Measurements from ENCODE around the gene SLC25A47.
"Not testable (repeated sequence)": the region's sequence is repeated elsewhere in the genome, so short reads cannot be mapped to it uniquely, and the experiment has no call there.

DNA sequence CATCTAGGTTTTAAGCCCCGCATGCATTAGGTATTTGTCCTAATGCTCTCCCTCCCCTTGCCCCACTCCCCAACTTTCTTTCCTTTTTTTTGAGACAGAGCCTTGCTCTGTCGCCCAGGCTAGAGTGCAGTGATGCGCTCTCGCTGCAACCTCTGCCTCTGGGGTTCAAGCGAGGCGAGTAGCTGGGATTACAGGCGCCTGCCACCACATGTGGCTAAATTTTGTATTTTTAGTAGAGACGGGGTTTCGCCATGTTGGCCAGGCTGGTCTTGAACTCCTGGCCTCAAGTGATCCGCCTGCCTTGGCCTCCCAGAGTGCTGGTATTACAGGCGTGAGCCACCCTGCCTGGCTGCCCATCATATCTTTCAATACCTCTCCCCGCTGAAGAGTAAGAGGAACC is 19.7 kb downstream of the SLC25A47 start:
- not testable (repeated sequence) for TF ChIP-seq POLR2A (IDR thresholded peaks at IDR 0.05; ENCODE audit: low read depth, low read length); MAFK (IDR thresholded peaks at IDR 0.05; ENCODE audit: low read depth, low read length); RCOR1 (IDR thresholded peaks at IDR 0.05; ENCODE audit: insufficient replicate concordance, low read length); RAD21 (IDR thresholded peaks at IDR 0.05; ENCODE audit: low read length); BHLHE40 (IDR thresholded peaks at IDR 0.05; ENCODE audit: low read depth, low read length); MXI1 (IDR thresholded peaks at IDR 0.05; ENCODE audit: borderline replicate concordance, low read depth, low read length); MAZ (IDR thresholded peaks at IDR 0.05; ENCODE audit: borderline replicate concordance, low read depth, low read length); NFE2L2 (IDR thresholded peaks at IDR 0.05; ENCODE audit: low read depth, low read length); RFX5 (IDR thresholded peaks at IDR 0.05; ENCODE audit: low read depth, low read length); CEBPB (IDR thresholded peaks at IDR 0.05; ENCODE audit: low read depth, low read length); SMC3 (IDR thresholded peaks at IDR 0.05; ENCODE audit: low read depth, low read length)
- TF ChIP-seq, protein P1, sequence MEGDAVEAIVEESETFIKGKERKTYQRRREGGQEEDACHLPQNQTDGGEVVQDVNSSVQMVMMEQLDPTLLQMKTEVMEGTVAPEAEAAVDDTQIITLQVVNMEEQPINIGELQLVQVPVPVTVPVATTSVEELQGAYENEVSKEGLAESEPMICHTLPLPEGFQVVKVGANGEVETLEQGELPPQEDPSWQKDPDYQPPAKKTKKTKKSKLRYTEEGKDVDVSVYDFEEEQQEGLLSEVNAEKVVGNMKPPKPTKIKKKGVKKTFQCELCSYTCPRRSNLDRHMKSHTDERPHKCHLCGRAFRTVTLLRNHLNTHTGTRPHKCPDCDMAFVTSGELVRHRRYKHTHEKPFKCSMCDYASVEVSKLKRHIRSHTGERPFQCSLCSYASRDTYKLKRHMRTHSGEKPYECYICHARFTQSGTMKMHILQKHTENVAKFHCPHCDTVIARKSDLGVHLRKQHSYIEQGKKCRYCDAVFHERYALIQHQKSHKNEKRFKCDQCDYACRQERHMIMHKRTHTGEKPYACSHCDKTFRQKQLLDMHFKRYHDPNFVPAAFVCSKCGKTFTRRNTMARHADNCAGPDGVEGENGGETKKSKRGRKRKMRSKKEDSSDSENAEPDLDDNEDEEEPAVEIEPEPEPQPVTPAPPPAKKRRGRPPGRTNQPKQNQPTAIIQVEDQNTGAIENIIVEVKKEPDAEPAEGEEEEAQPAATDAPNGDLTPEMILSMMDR (conservative IDR thresholded peaks at IDR 0.05; ENCODE audit: low read depth, low read length), result not testable (repeated sequence)
- TF ChIP-seq, protein P2, sequence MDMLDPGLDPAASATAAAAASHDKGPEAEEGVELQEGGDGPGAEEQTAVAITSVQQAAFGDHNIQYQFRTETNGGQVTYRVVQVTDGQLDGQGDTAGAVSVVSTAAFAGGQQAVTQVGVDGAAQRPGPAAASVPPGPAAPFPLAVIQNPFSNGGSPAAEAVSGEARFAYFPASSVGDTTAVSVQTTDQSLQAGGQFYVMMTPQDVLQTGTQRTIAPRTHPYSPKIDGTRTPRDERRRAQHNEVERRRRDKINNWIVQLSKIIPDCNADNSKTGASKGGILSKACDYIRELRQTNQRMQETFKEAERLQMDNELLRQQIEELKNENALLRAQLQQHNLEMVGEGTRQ (IDR thresholded peaks at IDR 0.05; ENCODE audit: low read depth, low read length), result not testable (repeated sequence)
